ENCODE data around the gene SNRNP200.

DNA sequence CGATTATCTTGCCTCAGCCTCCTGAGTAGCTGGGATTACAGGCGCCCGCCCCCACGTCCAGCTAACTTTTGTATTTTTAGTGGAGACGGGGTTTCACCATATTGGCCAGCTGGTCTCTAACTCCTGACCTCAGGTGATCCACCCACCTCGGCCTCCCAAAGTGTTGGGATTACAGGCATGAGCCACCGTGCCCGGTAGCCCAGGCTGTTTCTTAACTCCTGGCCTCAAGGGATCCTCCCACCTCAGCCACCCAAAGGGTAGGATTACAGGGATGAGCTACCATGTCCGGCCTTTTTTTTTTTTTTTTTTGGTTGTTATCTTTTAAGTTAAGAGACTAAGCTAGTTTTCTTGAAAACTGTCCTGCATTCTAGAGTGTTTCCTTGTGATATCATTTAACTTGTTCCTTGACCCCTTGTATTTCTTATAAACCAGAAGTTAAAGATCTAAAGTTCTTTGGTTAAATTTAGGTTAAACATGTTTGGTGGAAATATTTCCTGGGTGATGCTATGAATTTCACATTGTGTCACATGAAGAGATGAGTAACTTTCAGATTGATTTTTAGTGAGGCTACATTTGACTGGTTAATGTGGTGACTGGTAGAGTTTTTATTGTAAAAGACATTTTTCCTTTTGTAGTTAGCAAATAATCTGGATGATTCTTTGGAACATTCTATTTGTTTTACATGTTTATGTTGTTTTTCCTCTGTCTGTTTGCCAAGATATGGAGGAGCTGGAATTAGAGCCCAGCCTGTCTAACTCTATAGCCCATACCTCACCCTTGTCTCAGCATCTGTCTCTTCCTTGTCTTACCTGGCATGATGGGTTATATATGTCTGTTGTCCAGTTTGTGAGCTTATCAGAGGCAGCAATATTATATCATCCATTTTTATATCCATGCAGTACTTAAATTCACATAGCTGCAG, 35.4 kb upstream of the SNRNP200 start:
- TF ChIP-seq, protein P1, sequence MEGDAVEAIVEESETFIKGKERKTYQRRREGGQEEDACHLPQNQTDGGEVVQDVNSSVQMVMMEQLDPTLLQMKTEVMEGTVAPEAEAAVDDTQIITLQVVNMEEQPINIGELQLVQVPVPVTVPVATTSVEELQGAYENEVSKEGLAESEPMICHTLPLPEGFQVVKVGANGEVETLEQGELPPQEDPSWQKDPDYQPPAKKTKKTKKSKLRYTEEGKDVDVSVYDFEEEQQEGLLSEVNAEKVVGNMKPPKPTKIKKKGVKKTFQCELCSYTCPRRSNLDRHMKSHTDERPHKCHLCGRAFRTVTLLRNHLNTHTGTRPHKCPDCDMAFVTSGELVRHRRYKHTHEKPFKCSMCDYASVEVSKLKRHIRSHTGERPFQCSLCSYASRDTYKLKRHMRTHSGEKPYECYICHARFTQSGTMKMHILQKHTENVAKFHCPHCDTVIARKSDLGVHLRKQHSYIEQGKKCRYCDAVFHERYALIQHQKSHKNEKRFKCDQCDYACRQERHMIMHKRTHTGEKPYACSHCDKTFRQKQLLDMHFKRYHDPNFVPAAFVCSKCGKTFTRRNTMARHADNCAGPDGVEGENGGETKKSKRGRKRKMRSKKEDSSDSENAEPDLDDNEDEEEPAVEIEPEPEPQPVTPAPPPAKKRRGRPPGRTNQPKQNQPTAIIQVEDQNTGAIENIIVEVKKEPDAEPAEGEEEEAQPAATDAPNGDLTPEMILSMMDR (IDR thresholded peaks at IDR 0.05; ENCODE audit: low read depth, low read length): no peak
- no peak for TF ChIP-seq EZH2phosphoT487 (IDR thresholded peaks at IDR 0.05; ENCODE audit: low read depth)

Data from OCI-LY3 (cell line).